Lower lobe of right lung (tissue), 2 donors: ENCODE measurements around the gene PDK4. TPM values are rescaled to one million over a fixed set of nuclear protein-coding genes. Genes with fewer than 3 reads are reported as not detected.

ENCODE experiments used
- ATAC-seq, 2 donors: fragments of 200-7000 bp; cut with Tn5 transposase; one replicate each; pipeline ENCODE4 v1.9.1; 2020 to 2022; ENCODE audit warnings: mild to moderate bottlenecking in 2 of 2, moderate library complexity in 2 of 2
- DNase-seq: peaks from one replicate; pipeline ENCODE4 v3.0.0-alpha.2; 2020
- H3K27ac ChIP-seq: fragments of 200-600 bp; one replicate; pipeline ENCODE4 v1.8.0; 2022
- H3K27me3 ChIP-seq: fragments of 200-600 bp; one replicate; pipeline ENCODE4 v1.8.0; 2022; ENCODE audit warnings: low read depth
- H3K36me3 ChIP-seq: fragments of 200-600 bp; one replicate; pipeline ENCODE4 v1.8.0; 2022; ENCODE audit warnings: mild to moderate bottlenecking
- H3K4me1 ChIP-seq: fragments of 200-600 bp; one replicate; pipeline ENCODE4 v1.8.0; 2022
- H3K4me3 ChIP-seq: fragments of 200-600 bp; one replicate; pipeline ENCODE4 v1.8.0; 2022; ENCODE audit warnings: mild to moderate bottlenecking
- H3K9me3 ChIP-seq: fragments of 200-600 bp; one replicate; pipeline ENCODE4 v1.8.0; 2022
- intact Hi-C: fragments of 100-400 bp; cut with DNase I; formaldehyde crosslinking; loops from one replicate; pipeline ENCODE4 v1.11.0; 2022
- total RNA-seq: library from RNA; stranded (reverse); fragmentation: NEBNext Ultra II Directional; extraction: Animal tissue kit (Norgen Biotek cat#: 25700); gene quantifications from one replicate; pipeline ENCODE4 v1.2.1, GENCODE V29; 2021
- TF ChIP-seq, protein P1 (sequence below): fragments of 200-600 bp; IDR thresholded peaks from one replicate; pipeline ENCODE4 v1.8.0; 2022; ENCODE audit warnings: antibody characterized with exemption, mild to moderate bottlenecking
- donor health status: DM: no; HTN: yes; CAD: no; lungs with severe emphysema.

The PDK4 gene
- total RNA-seq, 1 donor from 2014 or later = 243 TPM

DNA sequence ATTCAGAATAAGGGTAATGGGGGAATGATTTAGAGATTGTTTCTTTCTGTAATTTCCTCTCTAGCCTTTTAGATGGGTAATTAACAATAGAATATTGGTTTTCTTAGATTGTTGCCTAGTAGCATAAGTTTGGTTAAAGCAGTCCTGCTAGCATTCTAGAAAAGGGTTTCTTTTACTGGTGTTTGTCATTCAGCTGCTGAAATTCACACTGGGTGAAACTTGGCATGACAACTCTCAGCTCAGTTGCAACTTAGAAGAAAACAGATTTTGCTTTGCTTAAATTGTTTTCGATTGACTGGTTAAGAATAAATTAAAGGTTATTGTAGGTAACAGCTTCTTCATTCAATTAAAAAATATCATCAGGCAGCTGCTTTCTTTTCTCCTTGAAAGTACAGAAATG is 25.1 kb upstream of the PDK4 start:
- intact Hi-C loops = no loop called here
- H3K27ac ChIP-seq = no peak overlapping the region

DNA sequence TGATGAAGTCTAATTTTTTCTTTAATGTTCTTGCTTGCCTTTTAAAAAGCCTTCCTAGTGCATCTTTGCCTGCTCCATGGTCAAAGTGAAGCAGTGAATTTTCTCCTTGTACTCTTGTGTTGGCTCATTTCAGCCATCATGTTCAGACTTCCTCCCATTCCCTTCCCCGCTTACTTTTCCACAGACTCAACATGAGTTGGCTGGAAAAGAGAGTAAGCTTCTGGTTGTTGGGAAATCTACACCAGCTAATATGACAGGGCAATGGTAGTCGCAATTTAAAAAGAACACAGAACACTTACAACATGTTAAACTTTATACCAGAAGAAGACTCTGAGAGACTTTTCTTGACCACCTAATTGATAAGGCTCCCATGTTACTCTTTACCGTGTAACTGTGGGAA is 24.3 kb upstream of the PDK4 start:
- Histone ChIP-seq H3K4me1 (no peaks in the 10 kb centered on the region), H3K9me3 (no peaks in the 10 kb centered on the region), H3K36me3 (no peaks in the 10 kb centered on the region), H3K4me3 (no peak overlapping the region), H3K27ac (no peak overlapping the region), H3K27me3 (no peaks in the 10 kb centered on the region)
- intact Hi-C loops = no loop called here
- ATAC-seq (no peak), DNase-seq (no peak)
- TF ChIP-seq, protein P1, sequence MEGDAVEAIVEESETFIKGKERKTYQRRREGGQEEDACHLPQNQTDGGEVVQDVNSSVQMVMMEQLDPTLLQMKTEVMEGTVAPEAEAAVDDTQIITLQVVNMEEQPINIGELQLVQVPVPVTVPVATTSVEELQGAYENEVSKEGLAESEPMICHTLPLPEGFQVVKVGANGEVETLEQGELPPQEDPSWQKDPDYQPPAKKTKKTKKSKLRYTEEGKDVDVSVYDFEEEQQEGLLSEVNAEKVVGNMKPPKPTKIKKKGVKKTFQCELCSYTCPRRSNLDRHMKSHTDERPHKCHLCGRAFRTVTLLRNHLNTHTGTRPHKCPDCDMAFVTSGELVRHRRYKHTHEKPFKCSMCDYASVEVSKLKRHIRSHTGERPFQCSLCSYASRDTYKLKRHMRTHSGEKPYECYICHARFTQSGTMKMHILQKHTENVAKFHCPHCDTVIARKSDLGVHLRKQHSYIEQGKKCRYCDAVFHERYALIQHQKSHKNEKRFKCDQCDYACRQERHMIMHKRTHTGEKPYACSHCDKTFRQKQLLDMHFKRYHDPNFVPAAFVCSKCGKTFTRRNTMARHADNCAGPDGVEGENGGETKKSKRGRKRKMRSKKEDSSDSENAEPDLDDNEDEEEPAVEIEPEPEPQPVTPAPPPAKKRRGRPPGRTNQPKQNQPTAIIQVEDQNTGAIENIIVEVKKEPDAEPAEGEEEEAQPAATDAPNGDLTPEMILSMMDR = no peak

More for the DNA sequence above, 25.1 kb upstream of the PDK4 start:
- Histone ChIP-seq H3K27me3 (no peaks in the 10 kb centered on the region), H3K36me3 (no peaks in the 10 kb centered on the region), H3K4me3 (no peak overlapping the region), H3K4me1 (no peaks in the 10 kb centered on the region), H3K9me3 (no peaks in the 10 kb centered on the region)
- DNase-seq = no peak
- TF ChIP-seq, protein P1 = no peak
- ATAC-seq = no peak

DNA sequence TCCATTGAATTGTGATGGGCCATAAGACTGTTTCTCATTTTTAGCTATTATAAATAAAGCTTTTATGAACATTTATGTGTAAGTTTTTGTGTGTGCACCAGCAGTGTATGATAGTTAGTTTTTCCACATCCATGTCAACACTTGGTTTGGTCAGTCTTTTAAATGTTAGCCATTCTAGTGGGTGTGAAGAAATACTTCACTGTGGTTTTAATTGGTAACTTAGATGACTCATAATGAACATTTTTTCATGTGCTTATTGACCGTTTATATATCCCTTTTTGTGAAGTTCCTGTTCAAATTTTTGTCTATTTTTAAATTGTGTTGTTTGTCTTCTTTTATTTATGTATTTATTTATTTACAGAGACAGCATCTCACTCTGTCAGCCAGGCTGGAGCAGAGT is 23.6 kb upstream of the PDK4 start:
- DNase-seq (no peak), ATAC-seq (no peak)
- no peak overlapping the region for H3K4me3 ChIP-seq
- H3K27me3 ChIP-seq = no peaks in the 10 kb centered on the region
- H3K9me3 ChIP-seq = no peaks in the 10 kb centered on the region
- TF ChIP-seq, protein P1 = no peak
- H3K27ac ChIP-seq = no peak overlapping the region
- H3K4me1 ChIP-seq = no peaks in the 10 kb centered on the region
- intact Hi-C loops = no loop called here
- no peaks in the 10 kb centered on the region for H3K36me3 ChIP-seq

DNA sequence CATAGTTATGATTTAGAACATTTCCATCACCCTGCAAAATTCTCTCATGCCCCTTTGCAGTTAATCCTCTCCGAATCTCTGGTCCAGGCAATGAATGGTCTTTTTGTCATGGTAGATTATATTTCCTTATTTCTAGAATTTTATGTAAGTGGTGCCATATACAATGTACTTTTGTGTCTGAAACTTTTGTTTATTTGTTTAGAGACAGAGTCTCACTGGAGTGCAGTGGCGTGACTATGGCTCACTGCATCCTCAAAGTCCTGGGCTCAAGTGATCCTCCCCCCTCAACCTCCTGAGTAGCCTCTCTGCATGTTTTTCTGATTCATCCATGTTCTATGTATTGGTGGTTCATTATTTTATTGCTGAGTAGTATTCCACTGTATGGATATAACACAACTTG is 23.2 kb upstream of the PDK4 start:
- Histone ChIP-seq H3K27me3 (no peaks in the 10 kb centered on the region), H3K4me3 (no peak overlapping the region), H3K36me3 (no peaks in the 10 kb centered on the region), H3K27ac (no peak overlapping the region), H3K9me3 (no peaks in the 10 kb centered on the region), H3K4me1 (no peaks in the 10 kb centered on the region)
- TF ChIP-seq, protein P1 = no peak
- no peak for ATAC-seq
- intact Hi-C loops = no loop called here
- no peak for DNase-seq

DNA sequence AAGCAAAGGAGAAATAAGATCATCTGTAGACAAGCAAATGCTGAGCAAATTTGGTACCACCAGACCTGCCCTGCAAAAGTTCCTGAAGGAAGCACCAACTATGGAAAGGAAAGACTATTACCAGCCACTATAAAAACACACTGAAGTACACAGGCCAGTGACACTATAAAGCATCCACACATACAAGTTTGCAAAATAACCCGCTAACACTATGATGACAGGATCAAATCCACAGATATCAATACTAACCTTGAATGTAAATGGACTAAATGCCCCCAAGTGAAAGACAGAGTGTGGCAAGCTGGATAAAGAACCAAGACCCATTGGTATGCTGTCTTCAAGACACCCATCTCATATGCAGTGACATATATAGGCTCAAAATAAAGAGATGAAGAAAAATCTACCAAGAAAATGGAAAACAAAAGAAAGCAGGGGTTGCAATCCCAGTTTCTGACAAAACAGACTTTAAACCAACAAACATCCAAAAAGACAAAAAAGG is 18.2 kb upstream of the PDK4 start:
- intact Hi-C loops = no loop called here
- ATAC-seq = no peak
- TF ChIP-seq, protein P1 = no peak
- Histone ChIP-seq H3K4me3 (no peak overlapping the region), H3K27ac (no peak overlapping the region), H3K4me1 (peaks cover 21% of the 10 kb centered on the region), H3K9me3 (no peaks in the 10 kb centered on the region), H3K36me3 (no peaks in the 10 kb centered on the region), H3K27me3 (no peaks in the 10 kb centered on the region)
- no peak for DNase-seq

DNA sequence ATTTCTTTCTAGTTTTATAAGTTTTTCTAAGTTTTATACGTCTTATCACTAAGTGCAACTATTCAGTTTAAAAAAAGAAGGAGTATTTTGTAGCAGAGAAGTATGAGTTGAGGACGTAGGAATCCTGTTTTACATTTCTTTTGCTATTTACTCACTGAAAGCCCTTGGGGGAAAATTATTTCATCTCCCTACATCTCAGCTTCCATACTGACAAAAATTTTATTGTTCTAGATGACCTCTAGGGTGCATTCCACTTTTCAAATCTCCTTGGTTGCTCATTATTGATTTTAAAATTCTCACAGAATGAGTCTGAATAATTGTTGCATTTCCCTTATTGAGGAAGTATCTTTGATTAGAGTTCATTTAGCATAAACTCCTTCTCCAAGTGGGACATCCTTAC is 14.9 kb upstream of the PDK4 start:
- ATAC-seq = no peak
- intact Hi-C loops = no loop called here
- Histone ChIP-seq H3K27ac (no peak overlapping the region), H3K9me3 (no peaks in the 10 kb centered on the region), H3K36me3 (no peaks in the 10 kb centered on the region), H3K4me3 (no peak overlapping the region), H3K4me1 (peaks cover 49% of the 10 kb centered on the region), H3K27me3 (no peaks in the 10 kb centered on the region)
- DNase-seq = no peak
- TF ChIP-seq, protein P1 = no peak
